ENCODE measurements around the gene GM2A.

DNA sequence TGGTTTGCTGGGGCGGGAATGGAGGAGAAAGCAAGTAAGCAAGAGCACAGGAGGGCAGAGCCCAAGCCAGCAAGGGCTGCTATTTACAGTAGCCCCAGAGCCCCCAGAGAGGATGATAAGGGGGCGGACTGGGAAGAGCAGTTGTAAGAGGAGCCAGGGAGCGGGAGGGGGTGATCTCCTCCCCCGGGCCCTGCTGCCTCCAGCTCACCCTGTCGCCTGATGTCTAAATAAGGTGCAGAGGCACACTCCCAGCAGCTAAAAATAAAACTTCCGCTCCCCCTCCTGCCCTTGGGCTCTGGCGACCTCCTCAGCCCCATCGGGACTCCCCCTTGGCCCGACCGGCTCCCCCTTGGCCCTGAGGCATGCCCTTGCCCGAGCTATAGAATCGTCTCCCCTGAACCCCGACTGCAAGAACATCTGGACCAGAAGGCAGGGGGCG lies 14.7 kb upstream of the GM2A start:
- TF ChIP-seq CTCF (IDR thresholded peaks at IDR 0.05; ENCODE audit: low read length), result peak; percentile 14; the same call in 1 of the 2 replicates
- no peak for TF ChIP-seq EZH2 (IDR thresholded peaks at IDR 0.05; ENCODE audit: borderline replicate concordance, low read length)
